ENCODE measurements around the gene RHBDD3. TPM values are rescaled to one million over a fixed set of nuclear protein-coding genes. Genes with fewer than 3 reads are reported as not detected.

RHBDD3 gene
- total RNA-seq, 2 experiments from 2014 or later: 30.0 to 34.7 TPM

- H3K4me1 Mint-ChIP-seq (ENCODE audit: low read depth): peaks cover 62% of the 10 kb centered on the region
- no peak for DNase-seq
- H3K4me3 Mint-ChIP-seq: no peak overlapping the region
- H3K9me3 Mint-ChIP-seq (ENCODE audit: insufficient read depth): no peaks in the 10 kb centered on the region
- ATAC-seq: no peak
- POLR2A ChIA-PET: interaction anchor here (0.8 kb wide), 1 partner anchor 7 kb away, joined by 3 read pairs; no protein-coding TSS in a partner anchor
- CTCF ChIA-PET: interaction anchor here (1.2 kb wide), 1 partner anchor 10 kb away, joined by 3 read pairs; no protein-coding TSS in a partner anchor
- H3K36me3 Mint-ChIP-seq (ENCODE audit: low read depth): peaks cover 88% of the 10 kb centered on the region
- no peaks in the 10 kb centered on the region for H3K27me3 Mint-ChIP-seq (ENCODE audit: low read depth)
- H3K27ac Mint-ChIP-seq: no peak overlapping the region
Measured at GRCh38 chr22:29275819-29276565, 8.2 kb upstream of the RHBDD3 start.

GRCh38 chr22:29275167-29275566, 7.4 kb upstream of the RHBDD3 start:
- no peak for DNase-seq
- Mint-ChIP-seq H3K27me3 (ENCODE audit: low read depth) (no peaks in the 10 kb centered on the region), H3K36me3 (ENCODE audit: low read depth) (peaks cover 93% of the 10 kb centered on the region), H3K4me3 (no peak overlapping the region), H3K27ac (no peak overlapping the region), H3K4me1 (ENCODE audit: low read depth) (peaks cover 69% of the 10 kb centered on the region), H3K9me3 (ENCODE audit: insufficient read depth) (no peaks in the 10 kb centered on the region)
- ChIA-PET CTCF (interaction anchor here (1.2 kb wide), 1 partner anchor 11 kb away, joined by 3 read pairs; no protein-coding TSS in a partner anchor), POLR2A (no interaction called here)
- no peak for ATAC-seq

GRCh38 chr22:29272624-29273023, 4.8 kb upstream of the RHBDD3 start:
- Mint-ChIP-seq H3K27me3 (ENCODE audit: low read depth) (no peaks in the 10 kb centered on the region), H3K36me3 (ENCODE audit: low read depth) (peaks cover 88% of the 10 kb centered on the region), H3K9me3 (ENCODE audit: insufficient read depth) (no peaks in the 10 kb centered on the region), H3K4me3 (no peak overlapping the region), H3K4me1 (ENCODE audit: low read depth) (peaks cover 64% of the 10 kb centered on the region), H3K27ac (no peak overlapping the region)
- ATAC-seq (no peak), DNase-seq (no peak)
- ChIA-PET POLR2A (interaction anchor here (0.5 kb wide), 1 partner anchor 1382 kb away, joined by 3 read pairs; no protein-coding TSS in a partner anchor), CTCF (interaction anchor here (1.2 kb wide), 1 partner anchor 16 kb away, joined by 3 read pairs; no protein-coding TSS in a partner anchor)

GRCh38 chr22:29270475-29271271, 2.9 kb upstream of the RHBDD3 start:
- Mint-ChIP-seq H3K4me1 (ENCODE audit: low read depth) (peaks cover 69% of the 10 kb centered on the region), H3K27ac (peak overlapping the region; percentile 39), H3K4me3 (peak overlapping the region; percentile 87), H3K36me3 (ENCODE audit: low read depth) (peaks cover 82% of the 10 kb centered on the region), H3K9me3 (ENCODE audit: insufficient read depth) (no peaks in the 10 kb centered on the region), H3K27me3 (ENCODE audit: low read depth) (no peaks in the 10 kb centered on the region)
- POLR2A ChIA-PET: interaction anchor here (1.1 to 1.3 kb wide), 3 partner anchors 9 to 30 kb away, joined by 3 to 7 read pairs (median 4); no protein-coding TSS in a partner anchor
- DNase-seq (no peak), ATAC-seq (no peak)
- CTCF ChIA-PET: interaction anchor here (0.7 to 1.2 kb wide), 4 partner anchors 9 to 43 kb away, joined by 3 read pairs; partner anchors contain the start of gene GAS2L1

GRCh38 chr22:29269731-29270474, 2.1 kb upstream of the RHBDD3 start:
- no peaks in the 10 kb centered on the region for H3K9me3 Mint-ChIP-seq (ENCODE audit: insufficient read depth)
- peak overlapping the region; percentile 87 for H3K4me3 Mint-ChIP-seq
- H3K36me3 Mint-ChIP-seq (ENCODE audit: low read depth): peaks cover 76% of the 10 kb centered on the region
- H3K27ac Mint-ChIP-seq: peak overlapping the region; percentile 100
- ChIA-PET CTCF (interaction anchor here (0.7 to 1.0 kb wide), 2 partner anchors 24 to 37 kb away, joined by 3 read pairs; partner anchors contain the start of gene GAS2L1), POLR2A (interaction anchor here (1.1 to 1.3 kb wide), 3 partner anchors 10 to 37 kb away, joined by 3 to 7 read pairs (median 3); partner anchors contain the start of gene GAS2L1)
- H3K4me1 Mint-ChIP-seq (ENCODE audit: low read depth): peaks cover 63% of the 10 kb centered on the region
- no peaks in the 10 kb centered on the region for H3K27me3 Mint-ChIP-seq (ENCODE audit: low read depth)
- DNase-seq: peak; percentile 44
- no peak for ATAC-seq

GRCh38 chr22:29269230-29269604, 1.4 kb upstream of the RHBDD3 start:
- Mint-ChIP-seq H3K4me1 (ENCODE audit: low read depth) (peaks cover 59% of the 10 kb centered on the region), H3K36me3 (ENCODE audit: low read depth) (peaks cover 72% of the 10 kb centered on the region), H3K4me3 (peak overlapping the region; percentile 87), H3K27ac (peak overlapping the region; percentile 100), H3K27me3 (ENCODE audit: low read depth) (no peaks in the 10 kb centered on the region), H3K9me3 (ENCODE audit: insufficient read depth) (no peaks in the 10 kb centered on the region)
- DNase-seq (no peak), ATAC-seq (no peak)
- ChIA-PET CTCF (no interaction called here), POLR2A (interaction anchor here (0.9 to 1.2 kb wide), 4 partner anchors 7 to 44 kb away, joined by 3 to 7 read pairs (median 4); partner anchors contain the start of gene GAS2L1)

- H3K27ac Mint-ChIP-seq: peak overlapping the region; percentile 100
- POLR2A ChIA-PET: interaction anchor here (0.7 to 1.1 kb wide), 7 partner anchors 8 to 152 kb away, joined by 3 to 6 read pairs (median 4); partner anchors contain the start of gene AP1B1
- H3K9me3 Mint-ChIP-seq (ENCODE audit: insufficient read depth): no peaks in the 10 kb centered on the region
- H3K36me3 Mint-ChIP-seq (ENCODE audit: low read depth): peaks cover 67% of the 10 kb centered on the region
- peak; percentile 29 for ATAC-seq
- H3K27me3 Mint-ChIP-seq (ENCODE audit: low read depth): no peaks in the 10 kb centered on the region
- peak overlapping the region; percentile 87 for H3K4me3 Mint-ChIP-seq
- H3K4me1 Mint-ChIP-seq (ENCODE audit: low read depth): peaks cover 53% of the 10 kb centered on the region
- DNase-seq: peak; percentile 49
- CTCF ChIA-PET: interaction anchor here (2.1 kb wide), 1 partner anchor 23 kb away, joined by 7 read pairs; no protein-coding TSS in a partner anchor
Measured at GRCh38 chr22:29268511-29269229, 889 bp upstream of the RHBDD3 start.

- ATAC-seq (no peak), DNase-seq (no peak)
- Mint-ChIP-seq H3K36me3 (ENCODE audit: low read depth) (peaks cover 57% of the 10 kb centered on the region), H3K4me3 (peak overlapping the region; percentile 87), H3K27me3 (ENCODE audit: low read depth) (no peaks in the 10 kb centered on the region), H3K9me3 (ENCODE audit: insufficient read depth) (no peaks in the 10 kb centered on the region), H3K27ac (peak overlapping the region; percentile 100), H3K4me1 (ENCODE audit: low read depth) (peaks cover 41% of the 10 kb centered on the region)
- ChIA-PET POLR2A (interaction anchor here (0.6 to 1.0 kb wide), 3 partner anchors 17 to 65 kb away, joined by 3 to 5 read pairs (median 5); no protein-coding TSS in a partner anchor), CTCF (interaction anchor here (1.2 to 2.1 kb wide), 2 partner anchors 11 to 22 kb away, joined by 3 to 7 read pairs; no protein-coding TSS in a partner anchor)
Measured at GRCh38 chr22:29267462-29267857, 321 bp downstream of the RHBDD3 start.

- DNase-seq: no peak
- POLR2A ChIA-PET: interaction anchor here (0.6 to 1.0 kb wide), 3 partner anchors 8 to 64 kb away, joined by 3 to 5 read pairs (median 3); no protein-coding TSS in a partner anchor
Measured at GRCh38 chr22:29266564-29267461, 968 bp downstream of the RHBDD3 start.

More at GRCh38 chr22:29266564-29267461, 968 bp downstream of the RHBDD3 start:
- H3K4me1 Mint-ChIP-seq (ENCODE audit: low read depth): peaks cover 35% of the 10 kb centered on the region
- CTCF ChIA-PET: interaction anchor here (1.2 to 2.1 kb wide), 2 partner anchors 10 to 21 kb away, joined by 3 to 7 read pairs; no protein-coding TSS in a partner anchor
- H3K9me3 Mint-ChIP-seq (ENCODE audit: insufficient read depth): no peaks in the 10 kb centered on the region
- H3K27me3 Mint-ChIP-seq (ENCODE audit: low read depth): no peaks in the 10 kb centered on the region
- peak overlapping the region; percentile 87 for H3K4me3 Mint-ChIP-seq
- peaks cover 53% of the 10 kb centered on the region for H3K36me3 Mint-ChIP-seq (ENCODE audit: low read depth)
- ATAC-seq: no peak
- peak overlapping the region; percentile 100 for H3K27ac Mint-ChIP-seq
